ENCODE data around the gene ZNF316. TPM values are rescaled to one million over a fixed set of nuclear protein-coding genes. Genes with fewer than 3 reads are reported as not detected.

Gene ZNF316
- total RNA-seq, 1 experiment from 2014 or later = 22.2 TPM

DNA sequence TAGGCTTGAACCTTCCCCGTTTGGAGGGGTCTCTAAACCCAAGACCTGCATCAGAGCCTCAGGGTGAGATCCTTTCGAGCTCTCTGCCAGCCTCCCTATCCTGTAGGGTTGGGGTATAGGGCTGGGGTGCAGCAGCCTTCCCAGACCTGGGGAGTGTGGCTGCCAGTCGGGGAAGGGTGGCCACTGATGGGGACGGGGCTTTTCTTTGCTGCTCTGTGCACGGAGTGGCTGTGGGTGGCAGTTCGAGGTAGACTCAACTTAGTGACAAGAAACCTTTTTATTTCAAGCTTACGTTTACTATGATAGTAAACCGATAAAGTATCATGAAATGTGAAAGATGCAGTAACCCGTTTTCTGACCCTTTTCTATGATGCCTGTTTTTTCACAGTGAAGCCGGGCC is 13.0 kb downstream of the ZNF316 start:
- no peak overlapping the region for H3T11ph ChIP-seq (ENCODE audit: low read length)
- Mint-ChIP-seq H3K4me1 (no peaks in the 10 kb centered on the region), H3K9me3 (peaks cover 0 to 4% of the 10 kb centered on the region in 2 experiments; a peak in 1 of 5 replicates), H3K36me3 (ENCODE audit: insufficient read depth in 1 of 3, low read depth in 3 of 3) (peaks cover 13 to 23% (median 22%) of the 10 kb centered on the region in 3 experiments), H3K27me3 (ENCODE audit: low read depth) (no peaks in the 10 kb centered on the region), H3K4me3 (no peak overlapping the region), H3K27ac (no peak overlapping the region)
- H2BK20ac ChIP-seq (ENCODE audit: low read depth, low read length, poor library complexity, severe bottlenecking) = no peak overlapping the region
- H4K91ac ChIP-seq (ENCODE audit: insufficient read length, low read depth, low read length) = no peak overlapping the region
- H2BK5ac ChIP-seq (ENCODE audit: insufficient read length, low read length) = no peak overlapping the region
- DNase-seq = no peak
- H3K18ac ChIP-seq (ENCODE audit: insufficient read length, low read depth, low read length) = no peak overlapping the region
- H3K4me2 ChIP-seq (ENCODE audit: insufficient read depth, insufficient read length, low read length) = no peak overlapping the region
- H2BK15ac ChIP-seq (ENCODE audit: low read depth, low read length) = no peak overlapping the region
- no peak overlapping the region for H3K27ac ChIP-seq (ENCODE audit: insufficient read length, low read depth, low read length)
- H3K4ac ChIP-seq (ENCODE audit: low read depth, low read length) = no peak overlapping the region
- H3K23ac ChIP-seq (ENCODE audit: insufficient read length, low read depth, low read length) = no peak overlapping the region
- no peaks in the 10 kb centered on the region for H3K9me3 ChIP-seq (ENCODE audit: control insufficient read depth, low read depth, low read length)
- no peaks in the 10 kb centered on the region for H3K4me1 ChIP-seq (ENCODE audit: insufficient read depth, low read length)
- no peaks in the 10 kb centered on the region for H4K20me1 ChIP-seq (ENCODE audit: control insufficient read depth, insufficient read depth, insufficient read length)
- no CpG with 5 or more reads among the region's 10 CpGs for WGBS (ENCODE audit: extremely low coverage, insufficient read length, low lambda C conversion rate)
- no peak overlapping the region for H3K14ac ChIP-seq (ENCODE audit: insufficient read depth, low read length)
- no peak overlapping the region for H3K9ac ChIP-seq (ENCODE audit: extremely low read depth, insufficient read length, low read length)
- H4K8ac ChIP-seq (replicated peaks; ENCODE audit: insufficient read length, low read depth, low read length) = no peak overlapping the region
- H2BK12ac ChIP-seq (ENCODE audit: insufficient read length, low read depth, low read length) = no peak overlapping the region
- H3K27me3 ChIP-seq (ENCODE audit: insufficient read depth, low read length) = no peaks in the 10 kb centered on the region
- TF ChIP-seq CTCF (conservative IDR thresholded peaks at IDR 0.05) = no peak
- H3K23me2 ChIP-seq (ENCODE audit: insufficient read length, low read depth, low read length, poor library complexity, severe bottlenecking) = no peaks in the 10 kb centered on the region
- H3K79me2 ChIP-seq (ENCODE audit: insufficient read depth, low read length) = no peaks in the 10 kb centered on the region
- no peak overlapping the region for H2BK120ac ChIP-seq (ENCODE audit: low read depth, low read length, poor library complexity, severe bottlenecking)
- H2AFZ ChIP-seq (ENCODE audit: low read length) = no peak overlapping the region
- H3K56ac ChIP-seq (ENCODE audit: insufficient read length, low read depth, low read length) = no peak overlapping the region
- H2AK5ac ChIP-seq (ENCODE audit: insufficient read length, low read length) = no peak overlapping the region
- no peaks in the 10 kb centered on the region for H3K79me1 ChIP-seq (ENCODE audit: insufficient read depth, low read depth, low read length, poor library complexity, severe bottlenecking)
- H4K5ac ChIP-seq (ENCODE audit: insufficient read length, low read depth, low read length) = no peak overlapping the region
